HL-60 (cell line): ENCODE measurements around the gene FGD6.

Source experiments
- DNase-seq, 2 experiments: peaks; one replicate each; pipeline ENCODE4 v3.0.0-alpha.2; 2010 to 2020; ENCODE audit warnings: low read depth in 1 of 2, low spot score in 1 of 2
- H3K27ac ChIP-seq: fragments of 250-450 bp; sonication (Bioruptor Pico); replicated peaks from 2 replicates; pipeline ENCODE4 v1.5.1; 2020; ENCODE audit warnings: mild to moderate bottlenecking, moderate library complexity
- H3K27me3 ChIP-seq: fragments of 250-450 bp; sonication (Bioruptor Pico); 2 replicates; pipeline ENCODE4 v1.5.1; 2021; ENCODE audit warnings: mild to moderate bottlenecking, moderate library complexity; ENCODE audit not compliant: insufficient read depth, poor library complexity, severe bottlenecking
- H3K4me3 ChIP-seq: replicated peaks from 2 replicates; pipeline ENCODE4 v1.5.1; 2011; ENCODE audit warnings: mild to moderate bottlenecking, control low read depth, low read length; ENCODE audit not compliant: insufficient read depth
- GABPA ChIP-seq: IDR thresholded peaks from 2 replicates; pipeline ENCODE4 v1.6.1; 2012; ENCODE audit warnings: low read depth
- POLR2AphosphoS5 ChIP-seq: IDR thresholded peaks from 2 replicates; pipeline ENCODE4 v1.6.1; 2012; ENCODE audit warnings: low read depth
- SPI1 ChIP-seq: IDR thresholded peaks from 2 replicates; pipeline ENCODE4 v1.6.1; 2012; ENCODE audit warnings: low read depth, mild to moderate bottlenecking, borderline replicate concordance
- TF ChIP-seq, protein P1 (sequence below): IDR thresholded peaks from 2 replicates; pipeline ENCODE4 v1.6.1; 2012; ENCODE audit warnings: low read depth; ENCODE audit not compliant: insufficient replicate concordance
- TF ChIP-seq, protein P2 (sequence below): IDR thresholded peaks from one replicate; pipeline ENCODE4 v1.5.1; 2011; ENCODE audit warnings: low read length, control low read depth, inconsistent platforms; ENCODE audit not compliant: insufficient read depth

FGD6 gene

DNA sequence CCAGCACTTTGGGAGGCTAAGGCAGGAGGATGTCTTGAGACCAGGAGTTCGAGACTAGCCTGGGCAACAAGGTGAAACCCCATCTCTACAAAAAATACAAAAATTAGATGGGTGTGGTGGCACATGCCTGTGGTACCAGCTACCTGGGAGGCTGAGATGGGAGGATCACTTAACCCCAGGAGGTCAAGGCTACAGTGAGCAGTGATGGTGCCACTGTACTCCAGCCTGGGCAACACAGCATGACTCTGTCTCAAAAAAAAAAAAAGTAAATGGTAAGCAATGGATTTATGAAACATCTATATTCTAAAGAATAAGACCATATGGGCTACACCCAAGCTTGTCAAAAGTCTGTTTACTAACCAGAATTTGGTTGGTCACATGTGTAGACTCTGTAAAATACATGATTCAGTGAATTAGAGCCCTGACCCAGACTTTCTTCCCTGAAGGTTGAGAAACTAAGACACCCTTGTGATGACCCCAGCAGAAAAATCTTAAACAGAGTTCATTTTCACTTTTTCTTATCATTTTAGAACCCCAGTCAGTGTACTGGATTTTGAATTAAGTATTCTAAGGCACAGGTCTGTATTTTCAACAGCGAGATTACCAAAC is 12.1 kb downstream of the FGD6 start:
- TF ChIP-seq SPI1 (no peak), GABPA (no peak)
- TF ChIP-seq, protein P1, sequence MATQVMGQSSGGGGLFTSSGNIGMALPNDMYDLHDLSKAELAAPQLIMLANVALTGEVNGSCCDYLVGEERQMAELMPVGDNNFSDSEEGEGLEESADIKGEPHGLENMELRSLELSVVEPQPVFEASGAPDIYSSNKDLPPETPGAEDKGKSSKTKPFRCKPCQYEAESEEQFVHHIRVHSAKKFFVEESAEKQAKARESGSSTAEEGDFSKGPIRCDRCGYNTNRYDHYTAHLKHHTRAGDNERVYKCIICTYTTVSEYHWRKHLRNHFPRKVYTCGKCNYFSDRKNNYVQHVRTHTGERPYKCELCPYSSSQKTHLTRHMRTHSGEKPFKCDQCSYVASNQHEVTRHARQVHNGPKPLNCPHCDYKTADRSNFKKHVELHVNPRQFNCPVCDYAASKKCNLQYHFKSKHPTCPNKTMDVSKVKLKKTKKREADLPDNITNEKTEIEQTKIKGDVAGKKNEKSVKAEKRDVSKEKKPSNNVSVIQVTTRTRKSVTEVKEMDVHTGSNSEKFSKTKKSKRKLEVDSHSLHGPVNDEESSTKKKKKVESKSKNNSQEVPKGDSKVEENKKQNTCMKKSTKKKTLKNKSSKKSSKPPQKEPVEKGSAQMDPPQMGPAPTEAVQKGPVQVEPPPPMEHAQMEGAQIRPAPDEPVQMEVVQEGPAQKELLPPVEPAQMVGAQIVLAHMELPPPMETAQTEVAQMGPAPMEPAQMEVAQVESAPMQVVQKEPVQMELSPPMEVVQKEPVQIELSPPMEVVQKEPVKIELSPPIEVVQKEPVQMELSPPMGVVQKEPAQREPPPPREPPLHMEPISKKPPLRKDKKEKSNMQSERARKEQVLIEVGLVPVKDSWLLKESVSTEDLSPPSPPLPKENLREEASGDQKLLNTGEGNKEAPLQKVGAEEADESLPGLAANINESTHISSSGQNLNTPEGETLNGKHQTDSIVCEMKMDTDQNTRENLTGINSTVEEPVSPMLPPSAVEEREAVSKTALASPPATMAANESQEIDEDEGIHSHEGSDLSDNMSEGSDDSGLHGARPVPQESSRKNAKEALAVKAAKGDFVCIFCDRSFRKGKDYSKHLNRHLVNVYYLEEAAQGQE = no peak
- TF ChIP-seq, protein P2, sequence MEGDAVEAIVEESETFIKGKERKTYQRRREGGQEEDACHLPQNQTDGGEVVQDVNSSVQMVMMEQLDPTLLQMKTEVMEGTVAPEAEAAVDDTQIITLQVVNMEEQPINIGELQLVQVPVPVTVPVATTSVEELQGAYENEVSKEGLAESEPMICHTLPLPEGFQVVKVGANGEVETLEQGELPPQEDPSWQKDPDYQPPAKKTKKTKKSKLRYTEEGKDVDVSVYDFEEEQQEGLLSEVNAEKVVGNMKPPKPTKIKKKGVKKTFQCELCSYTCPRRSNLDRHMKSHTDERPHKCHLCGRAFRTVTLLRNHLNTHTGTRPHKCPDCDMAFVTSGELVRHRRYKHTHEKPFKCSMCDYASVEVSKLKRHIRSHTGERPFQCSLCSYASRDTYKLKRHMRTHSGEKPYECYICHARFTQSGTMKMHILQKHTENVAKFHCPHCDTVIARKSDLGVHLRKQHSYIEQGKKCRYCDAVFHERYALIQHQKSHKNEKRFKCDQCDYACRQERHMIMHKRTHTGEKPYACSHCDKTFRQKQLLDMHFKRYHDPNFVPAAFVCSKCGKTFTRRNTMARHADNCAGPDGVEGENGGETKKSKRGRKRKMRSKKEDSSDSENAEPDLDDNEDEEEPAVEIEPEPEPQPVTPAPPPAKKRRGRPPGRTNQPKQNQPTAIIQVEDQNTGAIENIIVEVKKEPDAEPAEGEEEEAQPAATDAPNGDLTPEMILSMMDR = no peak
- no peak overlapping the region for H3K27ac ChIP-seq
- DNase-seq = no peak
- H3K4me3 ChIP-seq = no peak overlapping the region
- no peaks in the 10 kb centered on the region for H3K27me3 ChIP-seq

DNA sequence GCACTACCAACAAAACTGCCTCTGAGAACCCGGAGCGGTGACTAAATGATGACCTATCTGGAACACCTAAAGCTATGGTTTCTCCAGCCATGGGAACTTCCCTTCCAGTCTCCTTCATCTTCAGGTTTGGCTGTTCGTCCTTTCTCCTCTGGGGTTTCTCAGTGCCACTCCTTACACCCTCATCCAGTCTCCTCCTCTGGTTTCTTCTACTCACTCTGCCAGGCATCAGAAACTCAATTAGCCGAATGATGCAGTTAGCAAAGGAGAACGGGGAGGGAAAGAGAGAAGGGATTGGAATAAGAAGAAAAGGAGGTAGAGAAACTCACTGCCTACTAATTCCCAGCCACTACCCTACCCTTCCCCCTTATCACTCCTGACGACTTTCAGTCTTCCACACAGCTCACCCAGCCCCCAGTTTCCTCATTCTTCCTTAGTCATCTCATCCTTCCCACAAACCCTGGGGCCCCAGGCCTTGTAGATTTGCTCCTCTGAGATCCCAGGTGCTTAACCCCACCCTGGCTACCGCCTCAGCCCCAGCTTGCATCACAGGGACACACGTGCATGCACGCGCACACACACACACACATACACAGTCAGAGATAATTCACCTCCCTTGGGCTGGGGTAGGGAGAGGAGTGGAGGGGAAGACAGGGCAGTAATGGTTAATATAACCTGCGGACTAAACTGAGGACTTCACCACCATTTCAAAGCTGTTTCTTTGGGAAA is 13.0 kb downstream of the FGD6 start:
- H3K27ac ChIP-seq = no peak overlapping the region
- DNase-seq = peak; percentile 52 to 58
- TF ChIP-seq GABPA = no peak
- TF ChIP-seq, protein P2 = no peak
- TF ChIP-seq, protein P1 = no peak
- H3K27me3 ChIP-seq = no peaks in the 10 kb centered on the region
- no peak overlapping the region for H3K4me3 ChIP-seq

DNA sequence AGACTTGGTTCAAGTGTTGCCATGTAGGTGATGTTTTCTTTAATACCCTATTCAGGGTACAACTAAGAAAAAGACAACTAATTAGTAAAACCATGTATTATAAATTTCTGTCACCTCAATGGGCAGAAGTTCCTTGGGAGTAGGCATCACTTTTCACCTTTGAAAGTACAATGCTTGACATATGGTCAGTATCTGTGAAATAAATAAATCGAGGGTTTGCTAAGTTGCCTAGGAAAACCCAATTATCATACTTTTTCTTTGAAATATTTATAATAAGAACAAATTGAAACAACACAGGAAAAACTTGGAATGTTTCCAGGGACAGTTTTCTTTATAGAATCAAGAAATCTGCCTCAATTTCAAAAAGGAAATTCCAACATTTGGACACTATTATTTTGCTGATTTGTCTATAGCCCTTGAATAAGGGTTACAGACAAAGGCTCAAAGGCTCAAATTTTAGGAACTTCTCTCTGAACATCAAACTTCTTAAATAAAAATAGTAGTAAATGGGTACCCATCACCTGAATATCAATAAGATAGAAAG is 13.7 kb downstream of the FGD6 start:
- Histone ChIP-seq H3K27me3 (no peaks in the 10 kb centered on the region), H3K4me3 (no peak overlapping the region), H3K27ac (no peak overlapping the region)
- TF ChIP-seq, protein P1 = no peak
- TF ChIP-seq, protein P2 = no peak
- TF ChIP-seq POLR2AphosphoS5 (no peak), GABPA (no peak)
- DNase-seq = no peak
